ENCODE measurements around the gene MSI1.
"Not testable (repeated sequence)": the region's sequence is repeated elsewhere in the genome, so short reads cannot be mapped to it uniquely, and the experiment has no call there.

MSI1 gene

GRCh38 chr12:120356567-120357030 is 12.4 kb downstream of the MSI1 start:
- peak; percentile 57 to 74 (median 62) for DNase-seq (ENCODE audit: low read depth in 3 of 3)

DNA sequence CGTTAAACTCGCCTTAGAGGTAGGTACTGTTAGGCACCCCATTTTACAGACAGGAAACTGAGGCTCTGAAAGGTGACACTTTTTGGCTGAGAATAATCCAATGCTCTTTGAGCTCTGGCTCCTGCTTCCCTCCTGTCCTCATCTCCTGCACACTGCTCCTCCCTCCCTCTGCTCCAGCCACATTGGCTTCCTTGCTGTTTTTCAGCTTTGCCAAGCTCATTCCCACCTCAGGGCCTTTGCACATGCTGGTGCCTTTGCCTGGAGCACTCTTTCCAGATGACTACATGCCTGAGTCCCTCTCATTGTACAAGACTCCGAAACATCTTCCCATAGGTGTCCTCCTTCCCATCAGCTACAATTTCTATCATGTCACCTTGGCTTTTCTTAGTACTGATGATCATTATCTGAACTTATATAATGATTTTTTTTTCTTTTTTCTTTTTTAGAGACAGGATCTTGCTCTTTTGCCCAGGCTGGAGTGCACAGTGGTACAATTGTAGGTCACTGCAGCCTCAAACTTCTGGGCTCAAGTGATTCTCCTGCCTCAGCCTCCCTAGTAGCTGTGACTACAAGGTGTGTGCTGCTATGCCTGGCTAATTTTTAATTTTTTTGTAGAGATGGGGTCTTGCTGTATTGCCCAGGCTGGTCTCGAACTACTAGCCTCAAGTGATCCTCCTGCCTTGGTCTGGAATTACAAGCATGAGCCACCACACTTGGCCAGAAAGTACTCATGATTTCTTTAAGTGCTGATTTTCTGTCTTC is 15.2 kb downstream of the MSI1 start:
- no peak for DNase-seq (ENCODE audit: low read depth in 3 of 3)

DNA sequence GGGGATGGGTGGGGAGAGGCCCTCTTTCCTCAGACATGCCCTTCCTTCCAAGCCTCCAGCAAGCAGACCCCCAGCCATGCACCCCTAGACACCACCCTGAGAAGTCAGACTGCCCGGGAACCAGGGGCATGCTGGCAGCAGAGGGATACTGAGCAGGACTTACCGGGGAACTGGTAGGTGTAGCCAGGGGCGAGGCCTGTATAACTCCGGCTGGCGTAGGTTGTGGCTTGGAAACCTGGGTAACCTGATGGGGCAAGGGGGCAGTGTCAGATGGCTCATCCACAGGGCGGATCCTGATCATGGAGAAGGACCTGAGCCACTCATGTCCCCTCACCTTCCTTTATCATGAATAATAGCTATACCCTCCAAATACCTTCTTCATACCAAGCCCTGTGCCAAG is 15.8 kb downstream of the MSI1 start:
- DNase-seq (ENCODE audit: low read depth in 3 of 3), result no peak

GRCh38 chr12:120352117-120352516 is 16.8 kb downstream of the MSI1 start:
- DNase-seq (ENCODE audit: low read depth in 3 of 3), result no peak

DNA sequence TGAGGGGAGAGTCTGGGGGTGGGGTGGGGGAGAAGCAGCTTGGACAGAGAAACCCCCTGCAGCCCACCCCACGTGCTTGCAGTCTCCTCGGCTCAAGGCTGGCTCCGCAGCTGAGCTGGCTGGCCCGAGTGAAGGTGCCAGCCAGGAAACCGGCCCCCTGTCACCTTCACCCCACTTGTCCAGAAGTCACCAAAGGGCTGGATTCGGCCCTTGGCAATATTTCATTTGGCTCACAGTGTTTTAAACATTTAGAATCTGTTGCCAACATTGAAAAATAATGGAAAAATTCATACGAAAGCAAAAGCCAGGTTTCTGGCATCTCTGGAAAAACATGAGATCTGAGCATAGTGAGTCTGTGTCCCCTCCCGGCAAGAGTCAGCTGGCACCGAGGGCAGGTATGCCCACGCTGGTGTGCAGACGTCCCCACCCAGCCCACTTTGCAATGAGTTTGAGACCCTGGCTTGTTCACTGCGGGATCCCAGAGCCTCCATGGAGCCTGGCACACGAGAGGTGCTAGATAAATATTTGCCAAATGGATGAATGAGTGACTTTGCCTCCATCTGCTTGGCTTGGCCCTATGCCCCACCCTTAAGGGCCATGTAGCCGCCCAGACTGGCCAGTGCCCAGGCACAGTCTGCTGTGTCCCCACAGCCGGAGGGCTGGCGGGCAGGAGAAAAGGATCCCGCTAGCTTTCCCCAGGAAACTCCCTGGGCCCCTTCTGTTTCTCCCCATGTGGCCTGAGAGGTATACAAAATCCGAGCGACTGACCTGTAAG is 18.2 kb downstream of the MSI1 start:
- no peak for DNase-seq (ENCODE audit: low read depth in 3 of 3)

- no peak for DNase-seq (ENCODE audit: low read depth in 3 of 3)
These were observed 21.2 kb downstream of the MSI1 start for GRCh38 chr12:120347766-120348165.

DNA sequence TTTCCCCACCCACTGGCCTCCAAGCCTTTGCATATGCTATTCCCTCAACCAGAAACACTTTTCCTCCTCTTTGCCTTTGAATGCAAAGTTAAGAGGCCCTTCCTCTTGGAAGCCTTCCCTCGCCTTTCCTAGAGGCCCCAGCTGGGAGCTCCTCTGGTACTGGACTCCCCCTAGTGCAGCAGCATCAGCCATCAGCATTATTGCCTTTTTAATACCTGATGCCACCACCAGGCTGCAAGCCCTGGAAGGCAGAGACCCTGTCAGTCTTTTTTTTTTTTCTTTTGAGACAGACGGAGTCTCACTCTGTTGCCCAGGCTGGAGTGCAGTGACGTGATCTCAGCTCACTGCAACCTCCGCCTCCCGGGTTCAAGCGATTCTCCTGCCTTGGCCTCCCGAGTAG is 22.3 kb downstream of the MSI1 start:
- DNase-seq (ENCODE audit: low read depth in 3 of 3), result no peak

GRCh38 chr12:120346031-120346430 is 22.9 kb downstream of the MSI1 start:
- DNase-seq (ENCODE audit: low read depth in 3 of 3), result no peak

DNA sequence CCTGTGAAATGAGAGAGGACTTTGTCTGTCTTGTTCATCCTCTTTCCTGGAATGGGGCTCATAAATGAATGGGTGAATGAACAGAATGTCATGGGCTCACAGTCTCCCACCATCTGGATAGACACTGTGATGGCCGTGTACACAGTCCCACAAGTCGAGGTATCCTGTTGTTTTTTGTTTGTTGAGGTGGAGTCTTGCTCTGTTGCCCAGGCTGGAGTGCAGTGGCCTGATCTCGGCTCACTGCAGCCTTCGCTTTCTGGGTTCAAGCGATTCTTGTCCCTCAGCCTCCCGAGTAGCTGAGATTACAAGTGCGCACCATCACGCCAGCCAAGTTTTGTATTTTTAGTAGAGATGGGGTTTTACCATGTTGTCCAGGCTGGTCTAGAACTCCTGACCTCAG is 25.3 kb downstream of the MSI1 start:
- DNase-seq (ENCODE audit: low read depth in 3 of 3), result no peak

- no peak for DNase-seq (ENCODE audit: low read depth in 3 of 3)
These were observed 25.9 kb downstream of the MSI1 start for GRCh38 chr12:120343039-120343537.

DNA sequence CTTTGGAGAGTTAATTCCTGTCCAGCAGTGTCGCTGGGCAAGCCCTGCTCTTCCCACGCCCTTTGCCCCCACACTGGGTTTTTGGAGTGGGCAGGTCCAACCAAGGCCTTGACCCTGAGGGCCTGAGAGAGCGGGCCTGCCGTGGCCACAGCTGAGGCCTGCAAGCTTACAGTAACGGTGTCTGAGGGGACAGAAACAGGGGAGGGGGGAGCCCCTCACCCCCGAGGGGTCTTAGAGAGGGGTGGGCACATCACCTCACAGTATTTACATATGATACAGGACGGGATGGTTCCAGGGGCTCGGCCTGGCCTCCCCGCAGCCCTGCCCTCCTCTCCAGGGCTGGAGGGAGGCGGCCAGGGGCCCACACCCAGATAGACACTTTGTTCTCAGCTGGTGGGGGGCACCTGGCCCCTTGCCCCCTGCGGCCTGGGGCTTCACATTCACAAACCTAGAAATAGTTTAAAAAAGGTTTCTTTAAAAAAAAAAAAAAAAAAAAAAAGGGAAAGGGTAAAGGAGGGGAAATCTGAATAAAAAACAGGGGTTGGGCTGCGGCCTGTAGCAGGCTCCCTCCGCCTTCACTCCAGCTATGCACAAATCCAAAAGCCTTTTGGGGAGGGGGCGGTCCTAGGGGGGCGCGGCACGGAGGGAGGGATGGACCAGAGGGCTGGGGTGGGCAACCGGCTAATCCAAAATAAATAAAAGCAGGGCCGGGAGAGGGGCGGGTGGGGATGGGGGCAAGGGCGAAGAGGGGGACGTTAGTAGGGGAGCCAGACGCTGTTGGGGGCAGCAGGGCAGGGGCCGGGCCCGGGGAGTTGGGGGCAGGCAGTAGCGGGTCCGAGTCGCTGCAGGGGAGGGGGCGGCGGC is 26.6 kb downstream of the MSI1 start:
- no peak for DNase-seq (ENCODE audit: low read depth in 3 of 3)

GRCh38 chr12:120339256-120339655 is 29.7 kb downstream of the MSI1 start:
- no peak for DNase-seq (ENCODE audit: low read depth in 3 of 3)

- no peak for DNase-seq (ENCODE audit: low read depth in 3 of 3)
These were observed 31.2 kb downstream of the MSI1 start for GRCh38 chr12:120337730-120338129.

- not testable (repeated sequence) for DNase-seq (ENCODE audit: low read depth in 3 of 3)
These were observed 32.6 kb downstream of the MSI1 start for GRCh38 chr12:120336392-120336791.

DNA sequence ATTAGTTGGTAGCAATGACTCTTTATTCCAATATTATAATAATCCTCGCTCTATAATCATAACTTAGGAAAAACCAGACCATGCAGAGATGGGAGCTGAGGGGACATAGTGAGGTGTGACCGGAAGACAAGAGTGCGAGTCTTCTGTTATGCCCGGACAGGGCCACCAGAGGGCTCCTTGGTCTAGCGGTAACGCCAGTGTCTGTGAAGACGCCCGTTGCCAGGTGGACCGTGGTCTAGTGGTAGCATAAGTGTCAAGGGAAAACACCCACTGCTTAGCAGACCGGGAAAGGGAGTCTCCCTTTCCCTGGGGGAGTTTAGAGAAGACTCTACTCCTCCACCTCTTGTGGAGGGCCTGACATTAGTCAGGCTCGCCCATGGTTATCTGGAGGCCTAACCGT is 33.5 kb downstream of the MSI1 start:
- DNase-seq (ENCODE audit: low read depth in 3 of 3), result peak in 1 of 3 experiments; percentile 35

DNA sequence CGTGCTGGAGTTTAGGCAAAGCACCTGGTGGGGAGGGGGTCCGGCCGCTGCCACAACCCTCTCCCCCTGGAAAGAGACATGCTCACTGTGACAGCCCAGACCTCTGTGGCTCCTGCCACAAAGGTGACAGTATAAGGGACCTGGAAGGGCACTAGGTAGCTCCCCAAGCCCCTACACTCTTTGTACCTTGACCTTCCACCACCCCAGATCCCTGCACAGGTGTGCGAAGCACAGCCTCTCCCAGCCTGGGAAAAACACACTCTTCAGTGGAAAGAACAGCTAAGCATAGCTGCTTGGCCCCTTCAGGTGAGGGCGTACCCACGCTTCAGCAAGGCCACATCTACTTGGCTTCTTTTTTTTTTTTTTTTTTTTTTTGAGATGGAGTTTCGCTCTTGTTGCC is 36.4 kb downstream of the MSI1 start:
- DNase-seq (ENCODE audit: low read depth in 3 of 3), result no peak

- no peak for DNase-seq (ENCODE audit: low read depth in 3 of 3)
These were observed 36.9 kb downstream of the MSI1 start for GRCh38 chr12:120332041-120332440.

- no peak for DNase-seq (ENCODE audit: low read depth in 3 of 3)
These were observed 37.6 kb downstream of the MSI1 start for GRCh38 chr12:120331390-120331789.

GRCh38 chr12:120328228-120328627 is 40.7 kb downstream of the MSI1 start:
- DNase-seq (ENCODE audit: low read depth in 3 of 3), result no peak

DNA sequence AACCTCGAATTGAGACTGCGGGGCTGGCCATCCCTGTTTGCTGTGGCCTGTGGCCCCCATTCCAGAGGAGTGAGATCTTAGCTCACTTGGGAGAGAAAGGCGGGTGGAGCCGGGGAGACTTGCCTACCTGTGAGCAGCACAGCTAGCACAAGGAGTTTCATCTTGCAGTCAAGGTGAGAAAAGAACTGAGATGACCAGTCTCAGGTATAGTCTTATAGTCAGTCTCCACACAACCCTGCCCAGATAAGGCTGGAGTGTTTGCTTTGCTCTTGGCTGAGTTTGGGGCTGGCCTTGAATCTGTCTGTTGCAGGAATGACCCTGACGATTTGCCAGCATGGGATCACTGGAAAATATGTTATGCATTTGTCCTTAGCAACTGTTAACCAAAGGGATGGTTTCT is 41.4 kb downstream of the MSI1 start, which contains the start of gene PLA2G1B:
Gene PLA2G1B, minus strand, starts transcription at position 187 of the 400 bp plus-strand sequence. Its CDS starts 26 bp downstream, at position 161.
- DNase-seq (ENCODE audit: low read depth in 3 of 3), result no peak

DNA sequence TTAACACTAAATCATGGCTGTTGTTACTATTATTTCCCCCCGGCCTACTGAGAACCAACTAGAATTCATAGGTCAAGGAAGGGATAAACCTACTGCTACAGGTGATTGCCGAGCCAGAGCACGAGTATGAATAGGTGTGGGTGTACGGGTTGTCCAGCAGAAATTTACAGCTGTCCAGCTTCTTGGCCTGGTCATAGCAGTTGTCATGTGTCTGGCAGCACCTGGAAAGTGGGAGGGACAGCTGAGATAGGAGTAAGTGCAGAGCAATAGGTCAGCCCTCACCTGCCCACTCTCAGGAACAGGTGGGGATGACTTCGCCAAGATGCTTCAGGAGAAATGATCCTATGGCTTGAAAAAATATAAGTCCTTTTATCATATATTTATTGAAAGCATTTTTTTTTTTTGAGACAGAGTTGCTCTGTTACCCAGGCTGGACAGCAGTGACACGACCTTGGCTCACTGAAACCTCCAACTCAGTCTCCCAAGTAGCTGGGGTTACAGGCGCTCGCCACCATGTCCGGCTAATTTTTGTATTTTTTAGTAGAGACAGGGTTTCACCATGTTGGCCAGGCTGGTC is 44.0 kb downstream of the MSI1 start:
- DNase-seq (ENCODE audit: low read depth in 3 of 3), result no peak
